OCI-LY1 (cell line): ENCODE results near the gene SQOR.

Experiments
- H2AFZ ChIP-seq: fragments of 200-600 bp; sonication (generic), shearing (Covaris generic); 2 replicates; pipeline ENCODE4 v1.6.0; 2014; ENCODE audit warnings: antibody characterized with exemption, mild to moderate bottlenecking, low read length
- H3F3A ChIP-seq: fragments of 200-600 bp; sonication (generic), shearing (Covaris generic); 2 replicates; pipeline ENCODE4 v1.6.0; 2014; ENCODE audit warnings: mild to moderate bottlenecking, antibody characterized with exemption, low read length, moderate library complexity; ENCODE audit not compliant: insufficient read depth
- H3K27ac ChIP-seq: fragments of 200-600 bp; sonication (generic); 2 replicates; pipeline ENCODE4 v1.5.1; 2014; ENCODE audit warnings: low read length, mixed run types, mild to moderate bottlenecking, low read depth; ENCODE audit not compliant: poor library complexity, severe bottlenecking
- H3K27me3 ChIP-seq: fragments of 200-600 bp; sonication (generic); 2 replicates; pipeline ENCODE4 v1.6.0; 2014; ENCODE audit warnings: antibody characterized with exemption, mild to moderate bottlenecking, low read length, moderate library complexity; ENCODE audit not compliant: insufficient read depth
- H3K36me3 ChIP-seq: fragments of 200-600 bp; sonication (generic); 2 replicates; pipeline ENCODE4 v1.6.1; 2014; ENCODE audit warnings: mild to moderate bottlenecking, antibody characterized with exemption, low read length, moderate library complexity, mixed read lengths; ENCODE audit not compliant: insufficient read depth
- H3K4me1 ChIP-seq: fragments of 200-600 bp; sonication (generic); 2 replicates; pipeline ENCODE4 v1.5.1; 2014; ENCODE audit warnings: mild to moderate bottlenecking, low read length, moderate library complexity; ENCODE audit not compliant: insufficient read depth, severe bottlenecking
- H3K4me2 ChIP-seq: fragments of 200-600 bp; sonication (generic), shearing (Covaris generic); 2 replicates; pipeline ENCODE4 v1.6.1; 2014; ENCODE audit warnings: low read length
- H3K4me3 ChIP-seq: fragments of 200-600 bp; sonication (generic); 2 replicates; pipeline ENCODE4 v1.5.1; 2014; ENCODE audit warnings: low read length, low read depth, mild to moderate bottlenecking, mixed read lengths; ENCODE audit not compliant: poor library complexity, severe bottlenecking
- H3K79me2 ChIP-seq: fragments of 200-600 bp; shearing (Covaris generic); 2 replicates; pipeline ENCODE4 v1.6.1; 2016; ENCODE audit warnings: mixed run types, low read length, mixed read lengths; ENCODE audit not compliant: insufficient read depth
- H3K9ac ChIP-seq: fragments of 200-600 bp; sonication (generic), shearing (Covaris generic); 2 replicates; pipeline ENCODE4 v1.6.1; 2014; ENCODE audit warnings: mild to moderate bottlenecking, low read length, mixed read lengths
- H3K9me2 ChIP-seq: fragments of 200-600 bp; sonication (generic), shearing (Covaris generic); 2 replicates; pipeline ENCODE4 v1.6.1; 2014; ENCODE audit warnings: low read depth, mild to moderate bottlenecking, low read length, mixed read lengths
- H3K9me3 ChIP-seq: fragments of 200-600 bp; shearing (Covaris generic); 2 replicates; pipeline ENCODE4 v1.6.1; 2014; ENCODE audit warnings: low read length, mixed read lengths
- H4K20me1 ChIP-seq: fragments of 200-600 bp; sonication (generic), shearing (Covaris generic); 2 replicates; pipeline ENCODE4 v1.6.0; 2016; ENCODE audit warnings: mild to moderate bottlenecking, low read length; ENCODE audit not compliant: insufficient read depth
- EZH2 ChIP-seq: fragments of 200-600 bp; sonication (generic), shearing (Covaris generic); IDR thresholded peaks from 2 replicates; pipeline ENCODE4 v1.8.0; 2017; ENCODE audit warnings: borderline replicate concordance, mixed run types, mild to moderate bottlenecking, antibody characterized with exemption, low read length, moderate library complexity, mixed read lengths
- TF ChIP-seq, protein P1 (sequence below): fragments of 200-600 bp; sonication (generic), shearing (Covaris generic); IDR thresholded peaks from 2 replicates; pipeline ENCODE4 v1.5.1; 2017; ENCODE audit warnings: mild to moderate bottlenecking, antibody characterized with exemption, low read length, moderate library complexity, mixed read lengths

SQOR gene

DNA sequence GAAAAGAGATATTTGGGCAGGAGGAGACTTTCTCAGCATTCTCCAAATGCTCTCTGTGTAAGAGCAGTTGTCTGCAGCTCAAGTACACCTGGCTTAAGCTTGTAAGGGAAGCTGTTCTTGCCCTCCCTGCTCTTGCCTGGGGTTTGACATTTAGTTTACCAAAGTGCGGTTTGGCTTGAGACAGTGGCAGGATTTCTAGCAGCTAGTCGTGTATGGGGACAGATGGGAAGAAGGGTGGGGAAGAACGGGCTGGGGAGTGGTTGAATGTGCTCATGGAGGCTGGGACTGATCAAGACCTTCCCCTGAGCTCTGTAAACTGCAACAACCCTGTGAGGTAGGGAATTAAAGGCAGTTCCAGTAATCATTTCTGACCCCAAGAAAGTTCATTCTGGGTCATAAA is 39.8 kb downstream of the SQOR start:
- Histone ChIP-seq H3K9me2 (no peaks in the 10 kb centered on the region), H3K4me3 (no peak overlapping the region), H3K27me3 (no peaks in the 10 kb centered on the region), H3K4me2 (no peak overlapping the region), H2AFZ (no peak overlapping the region), H3K9me3 (no peaks in the 10 kb centered on the region), H4K20me1 (no peaks in the 10 kb centered on the region), H3K79me2 (no peaks in the 10 kb centered on the region), H3K36me3 (no peaks in the 10 kb centered on the region), H3K9ac (no peak overlapping the region), H3K27ac (no peak overlapping the region), H3F3A (no peaks in the 10 kb centered on the region), H3K4me1 (no peaks in the 10 kb centered on the region)
- TF ChIP-seq EZH2 = no peak
- TF ChIP-seq, protein P1, sequence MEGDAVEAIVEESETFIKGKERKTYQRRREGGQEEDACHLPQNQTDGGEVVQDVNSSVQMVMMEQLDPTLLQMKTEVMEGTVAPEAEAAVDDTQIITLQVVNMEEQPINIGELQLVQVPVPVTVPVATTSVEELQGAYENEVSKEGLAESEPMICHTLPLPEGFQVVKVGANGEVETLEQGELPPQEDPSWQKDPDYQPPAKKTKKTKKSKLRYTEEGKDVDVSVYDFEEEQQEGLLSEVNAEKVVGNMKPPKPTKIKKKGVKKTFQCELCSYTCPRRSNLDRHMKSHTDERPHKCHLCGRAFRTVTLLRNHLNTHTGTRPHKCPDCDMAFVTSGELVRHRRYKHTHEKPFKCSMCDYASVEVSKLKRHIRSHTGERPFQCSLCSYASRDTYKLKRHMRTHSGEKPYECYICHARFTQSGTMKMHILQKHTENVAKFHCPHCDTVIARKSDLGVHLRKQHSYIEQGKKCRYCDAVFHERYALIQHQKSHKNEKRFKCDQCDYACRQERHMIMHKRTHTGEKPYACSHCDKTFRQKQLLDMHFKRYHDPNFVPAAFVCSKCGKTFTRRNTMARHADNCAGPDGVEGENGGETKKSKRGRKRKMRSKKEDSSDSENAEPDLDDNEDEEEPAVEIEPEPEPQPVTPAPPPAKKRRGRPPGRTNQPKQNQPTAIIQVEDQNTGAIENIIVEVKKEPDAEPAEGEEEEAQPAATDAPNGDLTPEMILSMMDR = no peak

DNA sequence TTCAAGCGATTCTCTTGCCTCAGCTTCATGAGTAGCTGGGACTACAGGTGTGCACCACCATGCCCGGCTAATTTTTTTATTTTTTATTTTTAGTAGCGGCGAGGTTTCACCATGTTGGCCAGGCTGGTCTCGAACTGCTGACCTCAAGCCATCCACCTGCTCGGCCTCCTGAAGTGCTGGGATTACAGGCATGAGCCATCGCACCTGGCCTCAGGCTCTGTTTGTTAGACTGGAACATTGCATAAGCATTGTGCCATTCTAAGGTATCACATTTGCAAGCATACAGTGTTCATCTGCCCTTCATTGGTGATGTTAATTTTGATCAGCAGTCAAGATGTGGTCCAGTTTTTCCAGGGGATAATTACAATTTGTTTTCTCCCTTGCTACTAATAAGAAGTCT is 43.0 kb downstream of the SQOR start:
- Histone ChIP-seq H3F3A (no peaks in the 10 kb centered on the region), H3K4me1 (no peaks in the 10 kb centered on the region), H3K27ac (no peak overlapping the region), H3K9ac (no peak overlapping the region), H3K4me3 (no peak overlapping the region), H3K79me2 (no peaks in the 10 kb centered on the region), H3K9me3 (no peaks in the 10 kb centered on the region), H3K4me2 (no peak overlapping the region), H2AFZ (no peak overlapping the region), H3K9me2 (no peaks in the 10 kb centered on the region), H3K36me3 (no peaks in the 10 kb centered on the region), H3K27me3 (no peaks in the 10 kb centered on the region), H4K20me1 (no peaks in the 10 kb centered on the region)
- TF ChIP-seq EZH2 = no peak
- TF ChIP-seq, protein P1 = no peak

DNA sequence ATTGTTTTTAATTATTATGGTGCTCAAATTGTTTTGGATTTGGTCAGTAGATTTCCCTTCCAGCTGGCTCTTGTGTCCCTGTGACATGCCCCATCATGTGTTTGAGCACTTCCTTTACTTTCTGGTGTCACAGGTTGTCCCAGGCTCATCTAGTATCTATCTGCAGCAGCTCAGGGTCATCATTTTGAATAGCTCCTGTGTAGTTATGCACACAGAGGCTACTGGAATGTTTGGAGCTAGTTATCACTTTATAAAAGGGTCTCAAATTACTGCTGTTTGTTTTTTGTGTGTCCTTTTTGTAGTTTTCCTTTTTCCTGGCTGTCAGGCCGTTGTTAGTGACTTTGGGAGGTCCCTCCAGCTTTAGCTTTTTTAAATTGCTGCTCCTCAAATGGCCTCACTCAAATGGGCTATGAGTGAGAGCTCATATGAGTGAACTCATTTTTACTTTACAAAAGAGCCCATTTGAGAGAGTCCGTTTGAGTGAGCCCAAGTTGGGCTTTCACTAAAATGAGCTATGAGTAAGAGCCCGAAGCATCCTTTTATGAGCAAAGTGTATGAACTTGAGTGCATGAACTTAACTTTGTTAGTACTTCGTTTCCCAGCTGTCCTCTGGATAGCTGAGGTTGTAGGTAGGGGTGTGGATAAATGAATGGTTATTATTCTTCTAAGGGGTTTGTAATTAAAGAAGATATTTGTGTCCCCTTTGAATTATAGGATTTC is 43.8 kb downstream of the SQOR start:
- H3F3A ChIP-seq = no peaks in the 10 kb centered on the region
- no peaks in the 10 kb centered on the region for H3K79me2 ChIP-seq
- H3K9me3 ChIP-seq = no peaks in the 10 kb centered on the region
- no peak overlapping the region for H3K4me3 ChIP-seq
- no peak for TF ChIP-seq EZH2
- TF ChIP-seq, protein P1 = no peak
- no peaks in the 10 kb centered on the region for H3K27me3 ChIP-seq
- no peak overlapping the region for H3K9ac ChIP-seq
- no peaks in the 10 kb centered on the region for H3K36me3 ChIP-seq
- H3K4me2 ChIP-seq = no peak overlapping the region
- H4K20me1 ChIP-seq = no peaks in the 10 kb centered on the region
- H3K9me2 ChIP-seq = no peaks in the 10 kb centered on the region
- no peaks in the 10 kb centered on the region for H3K4me1 ChIP-seq
- H2AFZ ChIP-seq = no peak overlapping the region
- no peak overlapping the region for H3K27ac ChIP-seq
